ENCODE data around the gene CDC16.
"Not testable (repeated sequence)": the region's sequence is repeated elsewhere in the genome, so short reads cannot be mapped to it uniquely, and the experiment has no call there.

The CDC16 gene

GRCh38 chr13:114229506-114229905 is 5.2 kb upstream of the CDC16 start:
- DNase-seq, result no peak

- DNase-seq, result no peak
These were observed 4.6 kb upstream of the CDC16 start for GRCh38 chr13:114230117-114230516.

GRCh38 chr13:114230575-114230974 is 4.1 kb upstream of the CDC16 start:
- no peak for DNase-seq

- DNase-seq, result no peak
These were observed 2.8 kb upstream of the CDC16 start for GRCh38 chr13:114231886-114232285.

GRCh38 chr13:114234266-114234644 is 442 bp upstream of the CDC16 start:
- DNase-seq, result no peak

- DNase-seq, result no peak
These were observed 1.0 kb downstream of the CDC16 start for GRCh38 chr13:114235697-114236096.

GRCh38 chr13:114236227-114236626 is 1.5 kb downstream of the CDC16 start:
- DNase-seq, result no peak

- no peak for DNase-seq
These were observed 2.9 kb downstream of the CDC16 start for GRCh38 chr13:114237415-114238112.

GRCh38 chr13:114241918-114242317 is 7.2 kb downstream of the CDC16 start:
- DNase-seq, result no peak

- no peak for DNase-seq
These were observed 9.3 kb downstream of the CDC16 start for GRCh38 chr13:114243971-114244370.

GRCh38 chr13:114244637-114245036 is 9.9 kb downstream of the CDC16 start:
- DNase-seq, result no peak

- no peak for DNase-seq
These were observed 13.3 kb downstream of the CDC16 start for GRCh38 chr13:114248011-114248410.

GRCh38 chr13:114249077-114249476 is 14.4 kb downstream of the CDC16 start:
- no peak for DNase-seq

- not testable (repeated sequence) for DNase-seq
These were observed 17.1 kb downstream of the CDC16 start for GRCh38 chr13:114251639-114252440.

- no peak for DNase-seq
These were observed 21.9 kb downstream of the CDC16 start for GRCh38 chr13:114256547-114256946.

GRCh38 chr13:114257014-114257413 is 22.3 kb downstream of the CDC16 start:
- no peak for DNase-seq

- DNase-seq, result no peak
These were observed 23.9 kb downstream of the CDC16 start for GRCh38 chr13:114258589-114258988.

GRCh38 chr13:114259374-114259773 is 24.7 kb downstream of the CDC16 start:
- no peak for DNase-seq

- DNase-seq, result no peak
These were observed 25.3 kb downstream of the CDC16 start for GRCh38 chr13:114259974-114260373.

GRCh38 chr13:114260814-114261213 is 26.1 kb downstream of the CDC16 start:
- no peak for DNase-seq

GRCh38 chr13:114261328-114261965 is 26.8 kb downstream of the CDC16 start:
- DNase-seq, result no peak

GRCh38 chr13:114263578-114263977 is 28.9 kb downstream of the CDC16 start:
- DNase-seq, result no peak

- not testable (repeated sequence) for DNase-seq
These were observed 29.6 kb downstream of the CDC16 start for GRCh38 chr13:114264313-114264712.

Data from left hindlimb (tissue), 1 donor.